HG03159 (cell line): ENCODE data around the gene DMC1.
"Not testable (repeated sequence)": the region's sequence is repeated elsewhere in the genome, so short reads cannot be mapped to it uniquely, and the experiment has no call there.

Source experiments
- ATAC-seq: cut with Tn5 transposase; IDR thresholded peaks from one replicate; pipeline ENCODE4 v1.9.1; 2021; ENCODE audit warnings: mild to moderate bottlenecking, moderate library complexity; ENCODE audit not compliant: unreplicated experiment

The DMC1 gene

GRCh38 chr22:38470179-38470578 lies 99.8 kb downstream of the DMC1 start:
- ATAC-seq, result not testable (repeated sequence)

DNA sequence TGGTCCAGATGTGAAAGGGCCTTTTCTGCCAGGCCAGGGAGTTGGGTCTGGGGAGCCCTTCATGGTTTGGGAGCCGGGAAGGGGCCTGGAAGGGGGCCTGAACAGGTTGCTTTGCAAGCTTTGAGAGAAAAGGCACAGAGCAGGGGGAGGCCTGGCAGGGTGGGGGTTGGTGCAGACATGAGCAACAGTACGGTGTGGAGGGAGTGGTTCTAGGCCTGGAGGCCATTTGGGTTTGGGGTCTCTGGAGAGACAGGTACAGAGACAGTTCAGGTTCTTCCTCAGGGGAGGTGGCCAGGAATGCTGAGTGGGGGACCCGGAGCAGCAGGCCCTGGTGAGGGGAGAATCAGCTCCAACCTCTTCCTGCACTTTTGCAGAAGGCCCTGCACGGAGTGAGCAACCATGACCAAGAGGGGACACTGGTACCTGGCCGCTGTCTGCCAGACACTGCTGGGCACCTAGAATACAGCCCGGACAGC lies 100.6 kb downstream of the DMC1 start:
- no peak for ATAC-seq
